ENCODE measurements around the gene SMIM17. TPM values are rescaled to one million over a fixed set of nuclear protein-coding genes. Genes with fewer than 3 reads are reported as not detected.

SMIM17 gene
- total RNA-seq, 1 donor from 2014 or later = not detected

- intact Hi-C loops (cut with DNase I) = no loop called here
- DNase-seq (ENCODE audit: missing footprints) = no peak
- no peak for ATAC-seq
These were observed 49.4 kb downstream of the SMIM17 start for GRCh38 chr19:56692206-56692895.

- no peak for DNase-seq (ENCODE audit: missing footprints)
- intact Hi-C loops (cut with DNase I) = no loop called here
- ATAC-seq = no peak
These were observed 56.6 kb downstream of the SMIM17 start for GRCh38 chr19:56699552-56699951.

DNA sequence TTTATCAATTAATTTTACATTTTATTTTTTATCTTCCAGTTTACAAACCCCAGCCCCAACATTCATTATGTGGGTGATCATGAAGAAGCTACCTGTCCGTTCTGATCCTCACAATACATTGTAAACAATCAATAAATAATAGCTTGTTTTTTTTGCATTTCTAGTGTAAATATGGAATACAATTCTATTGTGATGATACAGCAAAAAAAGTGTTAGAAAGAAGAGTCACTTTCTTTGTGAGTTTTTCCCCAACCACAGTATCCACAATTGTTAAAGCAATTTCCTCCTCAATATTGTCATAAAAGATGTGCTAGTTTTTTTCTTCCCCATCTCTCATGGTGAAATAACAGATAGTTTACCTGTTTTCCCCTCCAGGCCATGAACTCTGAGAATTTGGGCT is 58.9 kb downstream of the SMIM17 start:
- DNase-seq (ENCODE audit: missing footprints) = no peak
- ATAC-seq = no peak
- intact Hi-C loops (cut with DNase I) = no loop called here

DNA sequence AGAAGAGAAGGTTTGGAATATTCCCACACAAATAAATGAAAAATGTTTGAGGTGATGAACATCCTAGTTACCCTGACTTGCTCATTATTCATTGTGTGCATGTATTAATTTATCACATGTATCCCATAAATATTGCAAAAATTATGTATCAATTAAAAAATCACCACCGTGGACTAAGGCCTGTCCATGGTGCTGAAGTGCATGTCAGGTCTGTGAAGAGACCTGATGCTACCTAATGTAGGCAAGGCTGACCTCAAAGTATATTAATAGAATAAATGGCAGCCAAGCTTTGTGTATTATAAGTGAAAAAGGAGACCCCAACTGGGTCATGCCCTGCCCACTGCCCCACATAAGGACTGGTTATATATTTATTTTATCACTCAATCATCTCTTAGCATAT is 63.0 kb downstream of the SMIM17 start:
- DNase-seq (ENCODE audit: missing footprints) (no peak), ATAC-seq (no peak)
- intact Hi-C loops (cut with DNase I) = no loop called here

Other genes with a start within 250 kb of the SMIM17 start
- gene ZNF582, start 249.6 kb upstream of the SMIM17 start, total RNA-seq = 3.6 TPM
- 5.4 TPM for gene ZNF583, start 238.8 kb upstream of the SMIM17 start, total RNA-seq
- gene ZNF667, start 165.8 kb upstream of the SMIM17 start, total RNA-seq = 7.0 TPM
- 5.2 TPM for gene ZNF471, start 135.3 kb upstream of the SMIM17 start, total RNA-seq
- gene ZFP28, start 104.2 kb upstream of the SMIM17 start, total RNA-seq = 5.5 TPM
- 2.9 TPM for gene ZNF470, start 75.7 kb upstream of the SMIM17 start, total RNA-seq
- 6.4 TPM for gene ZNF71, start 47.9 kb upstream of the SMIM17 start, total RNA-seq
- 7.3 TPM for gene ZNF835, start 28.6 kb downstream of the SMIM17 start, total RNA-seq
- 7.9 TPM for gene PEG3, start 197.6 kb downstream of the SMIM17 start, total RNA-seq
- not detected for gene ZIM2, start 197.6 kb downstream of the SMIM17 start, total RNA-seq